ENCODE data around the gene FABP3.

- TF ChIP-seq CTCF (IDR thresholded peaks at IDR 0.05) (no peak), POLR2AphosphoS5 (IDR thresholded peaks at IDR 0.05) (no peak)
Measured at GRCh38 chr1:31370021-31370420, 2.9 kb downstream of the FABP3 start.
